H1 (cell line): ENCODE results near the gene GLRX3. TPM values are rescaled to one million over a fixed set of nuclear protein-coding genes. Genes with fewer than 3 reads are reported as not detected.
A peak's percentile ranks its signal among the peaks of the same experiment; 100 is the strongest.

ENCODE experiments used
- CTCF ChIA-PET: fragments of 300-600 bp; sonication (Branson Sonifier 250); formaldehyde crosslinking; loops from one replicate; lab custom pipeline; 2021; ENCODE audit not compliant: partially characterized antibody; lab: Charles Lee
- POLR2A ChIA-PET: fragments of 300-600 bp; sonication (Branson Sonifier 250); formaldehyde crosslinking; loops from one replicate; lab custom pipeline; 2021; ENCODE audit warnings: inconsistent platforms; ENCODE audit not compliant: partially characterized antibody; lab: Charles Lee
- DNase-seq, 2 experiments: peaks; one replicate each; pipeline versions ENCODE4 v3.0.0 to v3.0.0-alpha.2; 2010 to 2022; ENCODE audit warnings: low spot score in 2 of 2, low read depth in 1 of 2, mixed read lengths in 1 of 2
- FAIRE-seq: peaks from 2 replicates; lab custom pipeline; 2011; peaks lifted over from hg19 to GRCh38; lab: Jason Lieb, UNC
- H2AFZ ChIP-seq: 2 replicates; pipeline ENCODE4 v1.8.1; 2012; ENCODE audit warnings: low read length, inconsistent platforms
- H2AK5ac ChIP-seq: 2 replicates; pipeline ENCODE4 v1.6.1; 2013; ENCODE audit warnings: low read depth, low read length
- H2BK120ac ChIP-seq: replicated peaks from 2 replicates; pipeline ENCODE3; 2013; ENCODE audit warnings: low read depth, low read length, inconsistent platforms
- H2BK12ac ChIP-seq: 2 replicates; pipeline ENCODE4 v1.6.1; 2013; ENCODE audit warnings: low read depth, low read length
- H2BK15ac ChIP-seq: 2 replicates; pipeline ENCODE4 v1.6.1; 2013; ENCODE audit warnings: low read length
- H2BK20ac ChIP-seq: 2 replicates; pipeline ENCODE4 v1.6.1; 2013; ENCODE audit warnings: low read length
- H2BK5ac ChIP-seq: 2 replicates; pipeline ENCODE4 v1.6.1; 2013; ENCODE audit warnings: low read depth, low read length
- H3K14ac ChIP-seq: 2 replicates; pipeline ENCODE4 v1.6.1; 2013; ENCODE audit warnings: inconsistent platforms; ENCODE audit not compliant: insufficient read length
- H3K18ac ChIP-seq: 2 replicates; pipeline ENCODE4 v1.6.1; 2013; ENCODE audit warnings: low read length; ENCODE audit errors: extremely low read depth
- H3K23ac ChIP-seq: 2 replicates; pipeline ENCODE4 v1.6.1; 2013; ENCODE audit warnings: inconsistent platforms; ENCODE audit not compliant: insufficient read length
- H3K23me2 ChIP-seq: 2 replicates; pipeline ENCODE4 v1.6.1; 2013; ENCODE audit warnings: low read depth, low read length
- H3K27ac ChIP-seq: 2 replicates; pipeline ENCODE4 v1.6.1; 2011; ENCODE audit warnings: low read depth, low read length, inconsistent platforms
- H3K27me3 ChIP-seq, 4 experiments: replicated peaks in 1 of 4; 1 replicate in 1 of 4; 2 replicates in 3 of 4; pipeline versions ENCODE4 v1.6.1 to v1.8.1; 2011 to 2013; ENCODE audit warnings: low read length in 3 of 4, mild to moderate bottlenecking in 3 of 4, inconsistent platforms in 2 of 4, mixed read lengths in 2 of 4, moderate library complexity in 1 of 4; ENCODE audit not compliant: control insufficient read depth in 3 of 4, insufficient read depth in 3 of 4; ENCODE audit errors: extremely low read depth in 1 of 4
- H3K36me3 ChIP-seq, 4 experiments: 2 replicates each; pipeline versions ENCODE4 v1.6.1 to v1.8.1; 2011 to 2013; ENCODE audit warnings: mild to moderate bottlenecking in 4 of 4, low read length in 3 of 4, moderate library complexity in 2 of 4, control low read depth in 1 of 4, inconsistent platforms in 1 of 4; ENCODE audit not compliant: insufficient read depth in 4 of 4, control insufficient read depth in 2 of 4
- H3K4ac ChIP-seq: replicated peaks from 2 replicates; pipeline ENCODE3; 2013; ENCODE audit warnings: low read length, low read depth, mixed read lengths, inconsistent platforms; ENCODE audit not compliant: insufficient read length
- H3K4me1 ChIP-seq, 4 experiments: replicated peaks in 1 of 4; 1 replicate in 1 of 4; 2 replicates in 3 of 4; pipeline versions ENCODE4 v1.6.1 to v1.8.1; 2011 to 2013; ENCODE audit warnings: low read length in 3 of 4, inconsistent platforms in 2 of 4, mixed read lengths in 1 of 4; ENCODE audit not compliant: insufficient read depth in 4 of 4, control insufficient read depth in 3 of 4
- H3K4me2 ChIP-seq, 2 experiments: 2 replicates each; pipeline versions ENCODE4 v1.6.1 to v1.8.1; 2011 to 2013; ENCODE audit warnings: low read depth in 2 of 2, low read length in 2 of 2, control low read depth in 1 of 2, inconsistent platforms in 1 of 2, mild to moderate bottlenecking in 1 of 2; ENCODE audit not compliant: insufficient read depth in 1 of 2
- H3K4me3 ChIP-seq, 4 experiments: fragments of 200-600, 300-600 bp in 1 of 4; sonication (generic), shearing (Covaris generic), sonication (Bioruptor Twin) in 1 of 4; 2 replicates each; pipeline versions ENCODE4 v1.5.1 to v1.8.1; 2011 to 2016; ENCODE audit warnings: low read length in 4 of 4, low read depth in 3 of 4, control low read depth in 2 of 4, inconsistent platforms in 2 of 4, mild to moderate bottlenecking in 2 of 4, mixed read lengths in 1 of 4, moderate library complexity in 1 of 4; ENCODE audit not compliant: insufficient read depth in 2 of 4; ENCODE audit errors: extremely low read depth in 1 of 4
- H3K56ac ChIP-seq: replicated peaks from 2 replicates; pipeline ENCODE3; 2013; ENCODE audit warnings: low read depth, mild to moderate bottlenecking, mixed read lengths, low read length, inconsistent platforms; ENCODE audit not compliant: insufficient read length
- H3K79me1 ChIP-seq: 2 replicates; pipeline ENCODE4 v1.6.1; 2013; ENCODE audit warnings: low read depth, low read length, control low read depth
- H3K79me2 ChIP-seq, 2 experiments: 2 replicates each; pipeline versions ENCODE4 v1.6.1 to v1.8.1; 2012 to 2013; ENCODE audit warnings: low read length in 2 of 2, mild to moderate bottlenecking in 2 of 2, inconsistent platforms in 1 of 2; ENCODE audit not compliant: insufficient read depth in 2 of 2, control insufficient read depth in 1 of 2
- H3K9ac ChIP-seq, 4 experiments: replicated peaks in 1 of 4; 1 replicate in 1 of 4; 2 replicates in 3 of 4; pipeline versions ENCODE4 v1.6.1 to v1.8.1; 2011 to 2013; ENCODE audit warnings: low read depth in 3 of 4, low read length in 3 of 4, control low read depth in 2 of 4, mild to moderate bottlenecking in 2 of 4, moderate library complexity in 2 of 4, inconsistent platforms in 1 of 4; ENCODE audit errors: extremely low read depth in 1 of 4
- H3K9me3 ChIP-seq, 2 experiments: 2 replicates each; pipeline versions ENCODE4 v1.6.1 to v1.8.1; 2012 to 2013; ENCODE audit warnings: mild to moderate bottlenecking in 2 of 2, moderate library complexity in 2 of 2, control low read depth in 1 of 2, inconsistent platforms in 1 of 2, low read depth in 1 of 2, low read length in 1 of 2, mixed read lengths in 1 of 2; ENCODE audit not compliant: insufficient read depth in 2 of 2
- H4K20me1 ChIP-seq, 2 experiments: replicated peaks in 1 of 2; 2 replicates each; pipeline versions ENCODE3 to v1.8.1; 2011 to 2013; ENCODE audit warnings: inconsistent platforms in 2 of 2, low read length in 2 of 2, mild to moderate bottlenecking in 1 of 2; ENCODE audit not compliant: insufficient read depth in 2 of 2, control insufficient read depth in 1 of 2
- H4K5ac ChIP-seq: 2 replicates; pipeline ENCODE4 v1.6.1; 2013; ENCODE audit warnings: low read length, low read depth, mixed read lengths, inconsistent platforms; ENCODE audit not compliant: insufficient read length
- H4K8ac ChIP-seq: 2 replicates; pipeline ENCODE4 v1.8.0; 2013; ENCODE audit warnings: mild to moderate bottlenecking, moderate library complexity, low read length, inconsistent platforms; ENCODE audit not compliant: insufficient read depth; ENCODE audit errors: extremely low read depth
- H4K91ac ChIP-seq: replicated peaks from 2 replicates; pipeline ENCODE3; 2013; ENCODE audit warnings: low read length, mixed read lengths, inconsistent platforms; ENCODE audit not compliant: insufficient read length
- EZH2 ChIP-seq: fragments of 200-600 bp; sonication (generic); IDR thresholded peaks from 2 replicates; pipeline ENCODE4 v1.7.1; 2012; ENCODE audit warnings: low read depth, mild to moderate bottlenecking, moderate library complexity, low read length, inconsistent platforms; ENCODE audit not compliant: severe bottlenecking
- HDAC2 ChIP-seq, 2 experiments: fragments of 300-600 bp in 1 of 2; sonication (generic) in 1 of 2; IDR thresholded peaks; 2 replicates each; pipeline ENCODE4 v1.6.1; 2011 to 2012; ENCODE audit warnings: low read depth in 2 of 2, low read length in 2 of 2, mild to moderate bottlenecking in 2 of 2, moderate library complexity in 2 of 2, borderline replicate concordance in 1 of 2, inconsistent platforms in 1 of 2
- KDM1A ChIP-seq: fragments of 200-600, 300-600 bp; sonication (generic); IDR thresholded peaks from 2 replicates; pipeline ENCODE4 v1.7.1; 2016; ENCODE audit warnings: mild to moderate bottlenecking, low read length, borderline replicate concordance
- MAFK ChIP-seq: IDR thresholded peaks from 2 replicates; pipeline ENCODE4 v1.6.1; 2012; ENCODE audit warnings: low read depth, mild to moderate bottlenecking, improper control_type of control experiment, low read length
- POLR2A ChIP-seq, 2 experiments: IDR thresholded peaks; 1 replicate in 1 of 2; 2 replicates in 1 of 2; pipeline ENCODE4 v1.6.1; 2011; ENCODE audit warnings: low read depth in 2 of 2, low read length in 2 of 2, mild to moderate bottlenecking in 2 of 2; ENCODE audit errors: control extremely low read depth in 1 of 2
- POLR2AphosphoS5 ChIP-seq: IDR thresholded peaks from 2 replicates; pipeline ENCODE4 v1.6.1; 2011; ENCODE audit warnings: low read depth, low read length
- RBBP5 ChIP-seq: IDR thresholded peaks from 2 replicates; pipeline ENCODE4 v1.7.1; 2012; ENCODE audit warnings: low read depth, mild to moderate bottlenecking, inconsistent platforms, low read length, moderate library complexity, borderline replicate concordance
- SP2 ChIP-seq: IDR thresholded peaks from 2 replicates; pipeline ENCODE4 v1.6.1; 2012; ENCODE audit warnings: mild to moderate bottlenecking, low read length, inconsistent platforms
- ZNF274 ChIP-seq: IDR thresholded peaks from 2 replicates; pipeline ENCODE4 v1.7.0; 2012; ENCODE audit warnings: low read length, borderline replicate concordance; ENCODE audit errors: extremely low read depth
- WGBS, 2 experiments: shearing (Covaris generic) in 1 of 2; methylation state at CpG; one replicate each; pipeline versions ENCODE4 v1.1.6 to v1.1.7; 2013 to 2015; ENCODE audit warnings: low lambda C conversion rate in 2 of 2, mixed read lengths in 2 of 2, inconsistent platforms in 1 of 2, low coverage in 1 of 2, missing lambda C conversion rate in 1 of 2; ENCODE audit not compliant: insufficient replicate concordance in 2 of 2, insufficient coverage in 1 of 2, insufficient read length in 1 of 2; ENCODE audit errors: extremely low coverage in 1 of 2, missing lambda C conversion rate in 1 of 2; 5-methylcytosine and 5-hydroxymethylcytosine counted together
- polyA plus RNA-seq, 7 experiments: library from polyadenylated mRNA; depleted of rRNA in 3 of 7; stranded (reverse) in 5 of 7; unstranded in 2 of 7; fragments of >200 nt in 5 of 7; fragments of 200-250 nt in 2 of 7; gene quantifications; 1 replicate in 5 of 7; 2 replicates in 1 of 7; 4 replicates in 1 of 7; pipeline versions ENCODE4 v1.2.1 to v1.2.3, GENCODE V29; 2011 to 2013; ENCODE audit warnings: missing spikeins in 2 of 7, mixed read lengths in 2 of 7
- total RNA-seq: library from RNA; stranded (reverse); fragmentation: NEBNext Ultra II Directional; extraction: Animal tissue kit (Norgen Biotek cat#: 25700); gene quantifications from 2 replicates; pipeline ENCODE4 v1.2.1, GENCODE V29; 2021

The GLRX3 gene
- total and polyA plus RNA-seq, 2 of the 8 experiments (the other 6 are each of a cell fraction or from before 2014, with no cell fraction given): 59.9 to 157 TPM

- H3K27ac ChIP-seq: no peak overlapping the region
- no peak overlapping the region for H3K4me3 ChIP-seq
- H2BK20ac ChIP-seq: no peak overlapping the region
- FAIRE-seq (no peak), DNase-seq (no peak)
- H2BK120ac ChIP-seq: no peak overlapping the region
- H3K56ac ChIP-seq: no peak overlapping the region
- ChIA-PET CTCF (no interaction called here), POLR2A (no interaction called here)
- H2BK15ac ChIP-seq: no peak overlapping the region
- H3K14ac ChIP-seq: no peak overlapping the region
- H3K9me3 ChIP-seq: peaks cover 0 to 9% of the 10 kb centered on the region in 2 experiments; a peak in 1 of 4 replicates
- no peaks in the 10 kb centered on the region for H3K27me3 ChIP-seq
- H4K20me1 ChIP-seq: peaks cover 0 to 4% of the 10 kb centered on the region in 2 experiments
- no peak overlapping the region for H2BK12ac ChIP-seq
- H3K79me2 ChIP-seq: no peaks in the 10 kb centered on the region
- no peak overlapping the region for H3K9ac ChIP-seq
- peak overlapping the region; percentile 21 for H3K4ac ChIP-seq
- H3K4me1 ChIP-seq: peaks cover 0 to 4% (median 3%) of the 10 kb centered on the region in 4 experiments; a peak in 2 of 7 replicates
- H4K8ac ChIP-seq: no peak overlapping the region
- no peak overlapping the region for H4K5ac ChIP-seq
- peaks cover 5% of the 10 kb centered on the region; the same call in 1 of the 2 replicates for H3K23me2 ChIP-seq
- no peak overlapping the region for H2AK5ac ChIP-seq
- WGBS, 2 experiments: 89% methylated on average over 5 of the region's 5 CpGs; no CpG with 5 or more reads in 1 of the 2 experiments
- H3K79me1 ChIP-seq: no peaks in the 10 kb centered on the region
- no peak overlapping the region for H3K18ac ChIP-seq
- H3K36me3 ChIP-seq: no peaks in the 10 kb centered on the region; a peak in 1 of 8 replicates
- no peak overlapping the region for H2AFZ ChIP-seq
- no peak overlapping the region for H4K91ac ChIP-seq
- no peak overlapping the region for H3K4me2 ChIP-seq
- H3K23ac ChIP-seq: no peak overlapping the region
- no peak for TF ChIP-seq SP2
- no peak for TF ChIP-seq POLR2A (IDR thresholded peaks at IDR 0.05; ENCODE audit: control extremely low read depth in 1 of 2, low read depth in 2 of 2, low read length in 2 of 2)
- TF ChIP-seq EZH2: no peak
- TF ChIP-seq ZNF274: no peak
- TF ChIP-seq HDAC2 (IDR thresholded peaks at IDR 0.05; ENCODE audit: borderline replicate concordance in 1 of 2, low read depth in 2 of 2, low read length in 2 of 2): no peak
- no peak for TF ChIP-seq MAFK
- no peak for TF ChIP-seq RBBP5
- TF ChIP-seq POLR2AphosphoS5: no peak
- no peak for TF ChIP-seq KDM1A
- TF ChIP-seq, all 59 proteins: peak for 0
- no peak overlapping the region for H2BK5ac ChIP-seq
These were observed 56.8 kb downstream of the GLRX3 start for GRCh38 chr10:130193033-130193432.
